HUES48 (cell line): ENCODE data around the gene POU6F2.

Experiments
- H3K27ac ChIP-seq: one replicate; pipeline ENCODE4 v1.7.0; 2013; ENCODE audit warnings: low read depth, low read length, inconsistent platforms
- H3K27me3 ChIP-seq: 2 replicates; pipeline ENCODE4 v1.6.1; 2013; ENCODE audit warnings: mild to moderate bottlenecking, low read length; ENCODE audit not compliant: control insufficient read depth, insufficient read depth
- H3K36me3 ChIP-seq: 2 replicates; pipeline ENCODE4 v1.6.1; 2013; ENCODE audit warnings: low read length; ENCODE audit not compliant: control insufficient read depth, insufficient read depth
- H3K4me1 ChIP-seq: 2 replicates; pipeline ENCODE4 v1.6.1; 2013; ENCODE audit warnings: mild to moderate bottlenecking, low read length; ENCODE audit not compliant: control insufficient read depth, insufficient read depth
- H3K4me3 ChIP-seq: 2 replicates; pipeline ENCODE4 v1.5.1; 2013; ENCODE audit warnings: mild to moderate bottlenecking, low read depth, low read length
- H3K9ac ChIP-seq: 2 replicates; pipeline ENCODE4 v1.6.1; 2013; ENCODE audit warnings: mild to moderate bottlenecking, low read depth, low read length, moderate library complexity
- H3K9me3 ChIP-seq: 2 replicates; pipeline ENCODE4 v1.6.1; 2013; ENCODE audit warnings: low read length; ENCODE audit not compliant: control insufficient read depth, insufficient read depth

The POU6F2 gene

GRCh38 chr7:39349452-39350123 is 371.9 kb downstream of the POU6F2 start:
- no peaks in the 10 kb centered on the region for H3K27me3 ChIP-seq
- H3K4me3 ChIP-seq: no peak overlapping the region
- no peaks in the 10 kb centered on the region for H3K36me3 ChIP-seq
- no peak overlapping the region for H3K9ac ChIP-seq
- peaks cover 34% of the 10 kb centered on the region for H3K4me1 ChIP-seq
- H3K9me3 ChIP-seq: no peaks in the 10 kb centered on the region
- H3K27ac ChIP-seq: no peak overlapping the region

DNA sequence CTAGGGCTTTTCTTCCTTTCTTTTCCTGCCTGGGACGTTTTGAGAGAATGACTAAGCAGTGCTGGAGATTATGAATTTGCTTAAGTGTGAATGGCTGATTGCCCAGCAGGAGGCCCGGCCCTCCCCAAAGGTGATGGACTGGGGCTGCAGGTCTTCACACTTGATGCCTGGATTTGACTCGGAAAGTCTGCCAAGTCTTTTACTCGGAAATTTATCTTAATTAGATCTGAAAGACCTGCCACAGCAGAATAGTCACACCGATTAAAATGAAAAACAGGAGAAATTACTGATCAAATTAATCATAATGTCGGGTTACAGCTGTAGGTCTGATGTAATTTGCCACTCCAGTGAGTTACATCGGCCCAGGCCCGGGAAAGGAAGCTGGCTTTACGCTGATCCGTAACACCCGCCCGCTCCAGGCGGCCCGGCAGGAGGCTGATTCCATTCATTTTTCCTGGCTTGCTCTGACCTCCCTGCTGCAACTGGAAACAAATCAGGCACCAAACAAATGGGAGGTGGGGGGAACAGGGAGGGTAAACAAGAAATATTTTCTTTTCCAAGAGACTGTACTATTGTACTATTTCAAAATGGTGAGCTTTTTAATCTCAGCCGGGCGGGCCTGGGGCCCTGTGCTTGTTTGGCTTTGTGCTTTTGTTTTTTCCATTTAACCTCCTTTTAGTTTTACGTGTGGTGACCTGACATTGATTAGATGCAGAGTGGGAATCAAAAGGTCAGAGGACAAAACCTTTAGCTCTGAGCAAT is 376.1 kb downstream of the POU6F2 start:
- Histone ChIP-seq H3K9me3 (no peaks in the 10 kb centered on the region), H3K27me3 (no peaks in the 10 kb centered on the region), H3K36me3 (no peaks in the 10 kb centered on the region), H3K4me1 (peaks cover 39% of the 10 kb centered on the region), H3K9ac (peak overlapping the region; percentile 58), H3K27ac (peak overlapping the region; percentile 90), H3K4me3 (peak overlapping the region; percentile 36)

- Histone ChIP-seq H3K27ac (no peak overlapping the region), H3K9me3 (no peaks in the 10 kb centered on the region), H3K36me3 (no peaks in the 10 kb centered on the region), H3K9ac (no peak overlapping the region), H3K4me3 (no peak overlapping the region), H3K4me1 (peaks cover 41% of the 10 kb centered on the region), H3K27me3 (no peaks in the 10 kb centered on the region)
Observed at GRCh38 chr7:39355664-39356063, 378.0 kb downstream of the POU6F2 start.

DNA sequence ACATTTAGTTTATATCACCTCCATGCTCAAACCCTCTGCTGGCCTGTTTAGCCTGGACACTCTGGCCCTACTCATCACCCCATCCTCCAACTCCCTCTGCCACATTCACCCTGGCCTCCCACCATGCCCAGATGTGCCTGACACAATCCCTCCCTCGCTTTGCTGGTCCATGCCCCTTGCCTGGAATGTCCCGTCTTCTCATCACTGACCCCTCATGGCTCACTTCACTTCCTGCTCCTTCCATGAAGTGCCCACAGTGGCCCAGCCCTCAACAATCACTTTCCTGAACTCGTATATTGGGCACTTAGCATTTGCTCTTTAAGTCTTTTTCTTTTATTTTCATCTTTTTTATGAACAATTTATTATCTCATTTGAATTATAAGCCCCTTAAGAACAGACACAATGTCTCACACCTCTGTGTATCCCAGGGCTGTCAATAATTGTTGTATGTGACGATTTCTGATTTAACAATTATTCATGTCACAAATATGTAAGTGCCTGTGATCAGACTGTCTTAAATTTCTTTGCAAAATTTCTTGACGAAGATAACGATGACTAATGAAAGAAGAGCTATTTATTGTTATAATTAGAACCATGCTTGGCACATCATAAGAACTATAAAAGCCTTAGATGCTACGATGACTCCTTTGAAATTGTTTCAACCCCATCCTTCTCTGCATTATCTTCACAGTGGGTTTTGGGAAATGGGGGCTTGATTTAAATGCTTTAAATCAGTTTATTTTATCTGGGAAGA is 378.6 kb downstream of the POU6F2 start:
- H3K36me3 ChIP-seq: no peaks in the 10 kb centered on the region
- peaks cover 44% of the 10 kb centered on the region for H3K4me1 ChIP-seq
- H3K9ac ChIP-seq: no peak overlapping the region
- H3K27ac ChIP-seq: no peak overlapping the region
- H3K27me3 ChIP-seq: no peaks in the 10 kb centered on the region
- no peak overlapping the region for H3K4me3 ChIP-seq
- no peaks in the 10 kb centered on the region for H3K9me3 ChIP-seq

- no peaks in the 10 kb centered on the region for H3K36me3 ChIP-seq
- no peak overlapping the region for H3K9ac ChIP-seq
- no peaks in the 10 kb centered on the region for H3K27me3 ChIP-seq
- peaks cover 34% of the 10 kb centered on the region for H3K4me1 ChIP-seq
- no peak overlapping the region for H3K27ac ChIP-seq
- H3K9me3 ChIP-seq: no peaks in the 10 kb centered on the region
- H3K4me3 ChIP-seq: no peak overlapping the region
Observed at GRCh38 chr7:39357648-39358047, 379.9 kb downstream of the POU6F2 start.

GRCh38 chr7:39360038-39360437 is 382.3 kb downstream of the POU6F2 start:
- Histone ChIP-seq H3K27ac (no peak overlapping the region), H3K36me3 (no peaks in the 10 kb centered on the region), H3K4me1 (peaks cover 11% of the 10 kb centered on the region), H3K9me3 (no peaks in the 10 kb centered on the region), H3K27me3 (no peaks in the 10 kb centered on the region), H3K4me3 (no peak overlapping the region), H3K9ac (no peak overlapping the region)

GRCh38 chr7:39360766-39361165 is 383.1 kb downstream of the POU6F2 start:
- Histone ChIP-seq H3K27ac (no peak overlapping the region), H3K9ac (no peak overlapping the region)

GRCh38 chr7:39365751-39366295 is 388.1 kb downstream of the POU6F2 start:
- no peaks in the 10 kb centered on the region for H3K9me3 ChIP-seq
- no peaks in the 10 kb centered on the region for H3K27me3 ChIP-seq
- H3K27ac ChIP-seq: no peak overlapping the region
- H3K36me3 ChIP-seq: no peaks in the 10 kb centered on the region
- peaks cover 2% of the 10 kb centered on the region for H3K4me1 ChIP-seq
- H3K9ac ChIP-seq: no peak overlapping the region
- no peak overlapping the region for H3K4me3 ChIP-seq

More at GRCh38 chr7:39360766-39361165, 383.1 kb downstream of the POU6F2 start:
- Histone ChIP-seq H3K9me3 (no peaks in the 10 kb centered on the region), H3K4me3 (no peak overlapping the region), H3K4me1 (peaks cover 10% of the 10 kb centered on the region), H3K36me3 (no peaks in the 10 kb centered on the region), H3K27me3 (no peaks in the 10 kb centered on the region)

DNA sequence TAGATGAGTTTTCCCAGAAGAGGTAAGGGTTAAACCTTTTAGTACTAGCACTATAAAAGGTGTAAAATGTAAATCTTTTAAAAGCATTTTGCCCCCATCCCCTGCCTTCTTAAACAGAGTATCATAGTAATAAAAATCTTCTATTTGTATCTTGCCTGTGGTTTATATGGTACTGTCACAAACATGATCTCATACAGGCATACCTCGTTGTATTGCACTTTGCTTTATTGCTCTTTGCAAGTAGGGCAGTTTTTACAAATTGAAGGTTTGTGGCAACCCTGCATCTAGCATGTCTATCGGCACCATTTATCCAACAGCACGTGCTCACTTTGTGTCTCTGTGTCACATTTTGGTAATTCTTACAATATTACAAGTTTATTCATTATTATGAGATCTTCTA is 389.7 kb downstream of the POU6F2 start:
- H3K36me3 ChIP-seq: no peaks in the 10 kb centered on the region
- no peak overlapping the region for H3K4me3 ChIP-seq
- H3K9ac ChIP-seq: no peak overlapping the region
- H3K4me1 ChIP-seq: no peaks in the 10 kb centered on the region
- no peak overlapping the region for H3K27ac ChIP-seq
- H3K27me3 ChIP-seq: no peaks in the 10 kb centered on the region
- no peaks in the 10 kb centered on the region for H3K9me3 ChIP-seq

DNA sequence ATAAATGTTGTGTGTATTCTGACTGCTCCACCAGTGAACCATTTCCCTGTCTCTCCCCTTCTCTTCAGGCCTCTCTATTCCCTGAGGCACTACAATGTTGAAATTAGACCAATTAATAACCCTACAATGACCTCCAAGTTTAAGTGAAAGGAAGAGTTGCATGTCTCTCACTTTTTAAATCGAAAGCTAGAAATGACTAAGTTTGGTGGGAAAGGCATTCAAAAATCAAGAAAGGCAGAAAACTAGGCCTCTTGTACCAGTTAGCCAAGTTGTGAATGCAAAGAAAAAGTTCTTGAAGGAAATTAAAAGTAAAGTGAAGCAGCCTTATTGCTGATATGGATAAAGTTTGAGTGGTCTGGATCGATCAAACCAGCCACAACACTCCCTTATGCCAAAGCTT is 390.2 kb downstream of the POU6F2 start:
- no peaks in the 10 kb centered on the region for H3K36me3 ChIP-seq
- H3K27ac ChIP-seq: no peak overlapping the region
- no peaks in the 10 kb centered on the region for H3K27me3 ChIP-seq
- no peak overlapping the region for H3K9ac ChIP-seq
- no peaks in the 10 kb centered on the region for H3K4me1 ChIP-seq
- H3K9me3 ChIP-seq: no peaks in the 10 kb centered on the region
- no peak overlapping the region for H3K4me3 ChIP-seq
